Loucy (cell line): Measurements from ENCODE around the gene UBE2G1.

ENCODE experiments used
- EZH2phosphoT487 ChIP-seq: fragments of 200-600 bp; IDR thresholded peaks from 2 replicates; pipeline ENCODE4 v1.6.1; 2018; ENCODE audit warnings: antibody characterized with exemption, mild to moderate bottlenecking, moderate library complexity, borderline replicate concordance
- TF ChIP-seq, protein P1 (sequence below): fragments of 200-600 bp; sonication (generic); conservative IDR thresholded peaks from 2 replicates; pipeline ENCODE4 v1.5.1; 2014; ENCODE audit warnings: mild to moderate bottlenecking, antibody characterized with exemption, low read length

DNA sequence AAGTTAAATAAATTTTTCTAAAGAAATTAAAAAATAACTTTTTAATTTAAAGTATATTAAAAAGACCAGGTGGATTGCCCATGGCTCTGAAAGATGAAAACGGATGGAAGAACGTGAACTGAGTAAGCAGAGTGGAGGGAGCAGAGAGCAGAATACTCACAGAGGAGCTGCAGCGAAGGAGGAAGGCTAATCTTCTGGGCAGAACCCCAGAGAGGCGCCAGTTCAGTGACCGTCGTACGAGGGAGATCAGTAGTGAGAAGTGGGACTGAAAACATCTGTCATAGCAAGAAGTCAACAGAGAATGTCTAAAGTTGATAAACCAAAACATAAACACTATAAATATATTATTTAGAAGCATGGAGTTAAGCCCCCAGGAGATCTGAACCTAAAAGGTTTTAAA is 34.9 kb downstream of the UBE2G1 start:
- TF ChIP-seq, protein P1, sequence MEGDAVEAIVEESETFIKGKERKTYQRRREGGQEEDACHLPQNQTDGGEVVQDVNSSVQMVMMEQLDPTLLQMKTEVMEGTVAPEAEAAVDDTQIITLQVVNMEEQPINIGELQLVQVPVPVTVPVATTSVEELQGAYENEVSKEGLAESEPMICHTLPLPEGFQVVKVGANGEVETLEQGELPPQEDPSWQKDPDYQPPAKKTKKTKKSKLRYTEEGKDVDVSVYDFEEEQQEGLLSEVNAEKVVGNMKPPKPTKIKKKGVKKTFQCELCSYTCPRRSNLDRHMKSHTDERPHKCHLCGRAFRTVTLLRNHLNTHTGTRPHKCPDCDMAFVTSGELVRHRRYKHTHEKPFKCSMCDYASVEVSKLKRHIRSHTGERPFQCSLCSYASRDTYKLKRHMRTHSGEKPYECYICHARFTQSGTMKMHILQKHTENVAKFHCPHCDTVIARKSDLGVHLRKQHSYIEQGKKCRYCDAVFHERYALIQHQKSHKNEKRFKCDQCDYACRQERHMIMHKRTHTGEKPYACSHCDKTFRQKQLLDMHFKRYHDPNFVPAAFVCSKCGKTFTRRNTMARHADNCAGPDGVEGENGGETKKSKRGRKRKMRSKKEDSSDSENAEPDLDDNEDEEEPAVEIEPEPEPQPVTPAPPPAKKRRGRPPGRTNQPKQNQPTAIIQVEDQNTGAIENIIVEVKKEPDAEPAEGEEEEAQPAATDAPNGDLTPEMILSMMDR, result no peak
- no peak for TF ChIP-seq EZH2phosphoT487
